Esophagus muscularis mucosa (tissue), 4 donors: Measurements from ENCODE around the gene UBAC1. TPM values are rescaled to one million over a fixed set of nuclear protein-coding genes. Genes with fewer than 3 reads are reported as not detected.

Experiments used
- DNase-seq: peaks from one replicate; pipeline ENCODE4 v3.0.0-alpha.2; 2017; ENCODE audit errors: extremely low spot score
- H3K27ac ChIP-seq, 4 donors: fragments of 200-600 bp; sonication (generic); replicated peaks in 1 of 4; 1 replicate in 3 of 4; 2 replicates in 1 of 4; pipeline ENCODE4 v1.5.1; 2016 to 2019; ENCODE audit warnings: mild to moderate bottlenecking in 1 of 4
- H3K27me3 ChIP-seq, 4 donors: fragments of 200-600 bp; sonication (generic); one replicate each; pipeline versions ENCODE4 v1.5.1 to v1.6.0; 2016 to 2019
- H3K36me3 ChIP-seq, 4 donors: fragments of 200-600 bp; sonication (generic); one replicate each; pipeline ENCODE4 v1.5.1; 2016 to 2019
- H3K4me1 ChIP-seq, 4 donors: fragments of 200-600 bp; sonication (generic); one replicate each; pipeline ENCODE4 v1.5.1; 2016 to 2019
- H3K4me3 ChIP-seq, 4 donors: fragments of 200-600 bp; sonication (generic); 1 replicate in 2 of 4; 2 replicates in 2 of 4; pipeline ENCODE4 v1.5.1; 2016 to 2019; ENCODE audit warnings: mild to moderate bottlenecking in 4 of 4, moderate library complexity in 1 of 4
- H3K9me3 ChIP-seq, 4 donors: fragments of 200-600 bp; sonication (generic); 1 replicate in 3 of 4; 2 replicates in 1 of 4; pipeline ENCODE4 v1.5.1; 2016 to 2019
- EP300 ChIP-seq: sonication (generic); formaldehyde crosslinking; IDR thresholded peaks from one replicate; pipeline ENCODE4 v1.6.1; 2017; ENCODE audit warnings: antibody characterized with exemption
- POLR2A ChIP-seq: fragments of 450-650 bp; IDR thresholded peaks from one replicate; pipeline ENCODE4 v1.6.1; 2017; ENCODE audit warnings: antibody characterized with exemption, moderate library complexity, mild to moderate bottlenecking, low read depth
- POLR2AphosphoS5 ChIP-seq, 2 donors: sonication (generic); formaldehyde crosslinking; IDR thresholded peaks; one replicate each; pipeline ENCODE4 v1.6.1; 2017; ENCODE audit warnings: antibody characterized with exemption in 2 of 2
- WGBS: methylation state at CpG from one replicate; pipeline ENCODE4 v1.1.5; 2018; 5-methylcytosine and 5-hydroxymethylcytosine counted together
- intact Hi-C: fragments of 100-400 bp; cut with DNase I; formaldehyde crosslinking; loops from one replicate; pipeline ENCODE4 v1.15.1; 2023
- total RNA-seq, 4 donors: library from RNA; depleted of rRNA; stranded (reverse); fragments of >200 nt; gene quantifications; one replicate each; pipeline versions ENCODE4 v1.1.0 to v1.2.1, GENCODE V29; 2016
- TF ChIP-seq, protein P1 (sequence below), 3 experiments: fragments of 200-600 bp in 2 of 3; fragments of 450-650 bp in 1 of 3; sonication (generic) in 2 of 3; IDR thresholded peaks; one replicate each; pipeline ENCODE4 v1.5.1; 2017 to 2019; ENCODE audit warnings: antibody characterized with exemption in 3 of 3, mild to moderate bottlenecking in 2 of 3, moderate library complexity in 1 of 3

Gene UBAC1
- total RNA-seq, 4 donors from 2014 or later: 61.6 to 77.2 (median 67.3) TPM

DNA sequence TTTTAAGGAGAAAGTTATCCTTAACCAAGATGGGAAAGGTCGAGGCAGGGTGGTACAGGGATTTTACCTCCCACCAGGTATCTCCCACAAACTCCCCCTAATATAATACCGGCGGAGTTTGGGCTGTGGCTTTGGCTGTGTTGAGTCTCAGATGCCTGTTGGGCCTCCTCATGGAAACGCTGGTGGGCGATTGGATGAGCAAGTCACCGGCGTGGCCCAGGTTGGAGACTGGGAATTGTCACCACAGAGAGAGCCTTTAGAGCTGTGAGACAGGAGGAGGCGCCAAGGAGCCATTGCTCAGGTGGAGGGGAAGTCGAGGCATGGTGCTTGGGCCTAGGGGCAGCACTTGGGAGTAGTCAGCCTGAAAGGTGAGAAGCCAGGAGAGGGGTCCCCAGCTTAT lies 50.4 kb downstream of the UBAC1 start:
- Histone ChIP-seq H3K36me3 (peaks cover 6 to 53% (median 49%) of the 10 kb centered on the region in 4 donors), H3K9me3 (peaks cover 0 to 35% (median 16%) of the 10 kb centered on the region in 4 donors), H3K27ac (no peak overlapping the region), H3K27me3 (no peaks in the 10 kb centered on the region), H3K4me3 (no peak overlapping the region), H3K4me1 (peaks cover 24 to 31% (median 27%) of the 10 kb centered on the region in 4 donors)
- 93% methylated on average over 9 of the region's 9 CpGs for WGBS
- no peak for DNase-seq
- intact Hi-C loops: no loop called here
- TF ChIP-seq, protein P1, sequence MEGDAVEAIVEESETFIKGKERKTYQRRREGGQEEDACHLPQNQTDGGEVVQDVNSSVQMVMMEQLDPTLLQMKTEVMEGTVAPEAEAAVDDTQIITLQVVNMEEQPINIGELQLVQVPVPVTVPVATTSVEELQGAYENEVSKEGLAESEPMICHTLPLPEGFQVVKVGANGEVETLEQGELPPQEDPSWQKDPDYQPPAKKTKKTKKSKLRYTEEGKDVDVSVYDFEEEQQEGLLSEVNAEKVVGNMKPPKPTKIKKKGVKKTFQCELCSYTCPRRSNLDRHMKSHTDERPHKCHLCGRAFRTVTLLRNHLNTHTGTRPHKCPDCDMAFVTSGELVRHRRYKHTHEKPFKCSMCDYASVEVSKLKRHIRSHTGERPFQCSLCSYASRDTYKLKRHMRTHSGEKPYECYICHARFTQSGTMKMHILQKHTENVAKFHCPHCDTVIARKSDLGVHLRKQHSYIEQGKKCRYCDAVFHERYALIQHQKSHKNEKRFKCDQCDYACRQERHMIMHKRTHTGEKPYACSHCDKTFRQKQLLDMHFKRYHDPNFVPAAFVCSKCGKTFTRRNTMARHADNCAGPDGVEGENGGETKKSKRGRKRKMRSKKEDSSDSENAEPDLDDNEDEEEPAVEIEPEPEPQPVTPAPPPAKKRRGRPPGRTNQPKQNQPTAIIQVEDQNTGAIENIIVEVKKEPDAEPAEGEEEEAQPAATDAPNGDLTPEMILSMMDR (IDR thresholded peaks at IDR 0.05): no peak
- TF ChIP-seq POLR2A: no peak
- no peak for TF ChIP-seq POLR2AphosphoS5 (IDR thresholded peaks at IDR 0.05)
- no peak for TF ChIP-seq EP300

DNA sequence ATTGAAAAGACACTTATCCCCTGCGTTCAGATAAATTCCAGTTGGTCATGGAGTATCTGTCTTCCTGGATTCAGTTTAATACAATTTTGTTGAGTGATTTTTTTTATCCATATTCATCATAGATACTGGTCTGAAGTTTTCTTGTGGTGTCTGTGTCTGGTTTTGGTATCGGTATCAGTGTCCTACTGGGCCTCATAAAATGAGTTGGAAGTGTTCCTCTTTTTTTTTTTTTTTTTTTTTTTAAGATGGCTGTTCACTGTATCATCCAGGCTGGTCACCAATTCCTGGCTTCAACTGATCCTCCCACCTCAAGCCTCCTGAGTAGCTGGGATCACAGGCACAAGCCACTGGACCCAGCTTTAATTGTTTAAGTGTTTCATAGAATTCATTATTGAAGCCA lies 51.0 kb downstream of the UBAC1 start:
- no peak overlapping the region for H3K4me3 ChIP-seq
- intact Hi-C loops: no loop called here
- H3K27ac ChIP-seq: no peak overlapping the region
- DNase-seq: no peak
- 100% methylated on average over 2 of the region's 2 CpGs for WGBS
- H3K36me3 ChIP-seq: peaks cover under 1 to 47% (median 43%) of the 10 kb centered on the region in 4 donors
- peaks cover 0 to 30% (median 11%) of the 10 kb centered on the region in 4 donors for H3K9me3 ChIP-seq
- H3K27me3 ChIP-seq: no peaks in the 10 kb centered on the region
- H3K4me1 ChIP-seq: peaks cover 28 to 36% (median 33%) of the 10 kb centered on the region in 4 donors
- TF ChIP-seq, protein P1 (IDR thresholded peaks at IDR 0.05): no peak
- TF ChIP-seq EP300: no peak
- TF ChIP-seq POLR2A: no peak
- TF ChIP-seq POLR2AphosphoS5 (IDR thresholded peaks at IDR 0.05): no peak

DNA sequence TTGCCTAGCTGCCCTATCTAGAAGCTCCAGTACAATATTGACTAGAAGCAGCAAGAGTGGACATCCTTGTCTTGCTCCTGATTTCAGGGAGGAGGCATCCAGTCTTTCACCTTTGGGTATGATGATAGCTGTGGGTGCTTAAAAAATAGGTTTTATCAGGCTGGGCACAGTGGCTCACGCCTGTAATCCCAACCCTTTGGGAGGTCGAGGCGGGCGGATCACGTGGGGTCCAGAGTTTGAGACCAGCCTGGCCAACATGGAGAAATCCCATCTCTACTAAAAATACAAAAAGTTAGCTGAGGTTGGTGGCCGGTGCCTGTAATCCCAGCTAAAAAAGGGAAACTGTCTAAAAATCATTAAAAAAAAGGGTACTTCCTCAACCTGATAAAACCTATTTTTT lies 51.8 kb downstream of the UBAC1 start:
- WGBS: 94% methylated on average over 6 of the region's 6 CpGs
- TF ChIP-seq EP300 (no peak), POLR2AphosphoS5 (IDR thresholded peaks at IDR 0.05) (no peak), POLR2A (no peak)
- TF ChIP-seq, protein P1 (IDR thresholded peaks at IDR 0.05): no peak
- DNase-seq: no peak
- Histone ChIP-seq H3K9me3 (peaks cover 0 to 21% (median 4%) of the 10 kb centered on the region in 4 donors), H3K4me1 (peaks cover 33 to 44% (median 41%) of the 10 kb centered on the region in 4 donors), H3K4me3 (no peak overlapping the region), H3K27ac (no peak overlapping the region), H3K27me3 (no peaks in the 10 kb centered on the region), H3K36me3 (peaks cover 0 to 39% (median 35%) of the 10 kb centered on the region in 4 donors)
- intact Hi-C loops: no loop called here

DNA sequence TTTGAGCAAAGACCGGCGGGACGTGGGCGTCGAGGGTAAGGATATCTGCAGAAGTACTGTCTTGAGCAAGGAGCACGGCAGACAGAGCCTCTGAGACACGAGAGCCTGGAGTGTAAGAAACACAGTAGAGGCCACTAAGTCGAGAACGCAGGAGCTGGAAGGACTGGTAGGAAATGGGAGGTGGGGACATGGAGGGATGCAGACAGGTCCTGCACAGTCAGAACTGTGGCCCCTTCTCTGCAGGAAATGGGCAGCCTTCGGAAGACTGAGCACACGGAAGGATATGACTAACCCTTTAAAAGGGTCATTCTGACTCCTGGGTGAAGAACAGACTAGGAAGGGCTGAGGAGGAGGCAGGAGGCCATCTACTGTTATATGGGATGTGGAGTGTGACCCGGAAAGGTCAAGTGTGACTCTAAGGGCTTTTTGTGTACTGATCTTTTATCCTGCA lies 52.4 kb downstream of the UBAC1 start:
- Histone ChIP-seq H3K4me3 (peak overlapping the region; percentile 83 to 93 (median 92)), H3K27me3 (no peaks in the 10 kb centered on the region), H3K4me1 (peaks cover 33 to 49% (median 41%) of the 10 kb centered on the region in 4 donors), H3K27ac (no peak overlapping the region), H3K36me3 (peaks cover 0 to 35% (median 29%) of the 10 kb centered on the region in 4 donors), H3K9me3 (peaks cover 0 to 15% (median 1%) of the 10 kb centered on the region in 4 donors)
- intact Hi-C loops: no loop called here
- TF ChIP-seq POLR2A: no peak
- TF ChIP-seq POLR2AphosphoS5 (IDR thresholded peaks at IDR 0.05): no peak
- no peak for TF ChIP-seq EP300
- TF ChIP-seq, protein P1 (IDR thresholded peaks at IDR 0.05): no peak
- 86% methylated on average over 12 of the region's 12 CpGs for WGBS
- DNase-seq: no peak
